K562 (cell line): ENCODE data around the gene KAZN. TPM values are rescaled to one million over a fixed set of nuclear protein-coding genes. Genes with fewer than 3 reads are reported as not detected.

Experiments
- CHD4 ChIP-seq: fragments of 200-600 bp; sonication (generic); IDR thresholded peaks from 3 replicates; pipeline ENCODE4 v1.6.1; 2012; ENCODE audit warnings: low read depth, mild to moderate bottlenecking, mixed read lengths, low read length, inconsistent platforms; ENCODE audit not compliant: insufficient read depth, insufficient replicate concordance, poor library complexity, severe bottlenecking
- KAT7 ChIP-seq: sonication (generic); formaldehyde crosslinking; IDR thresholded peaks from 2 replicates; pipeline ENCODE4 v1.8.0; 2022; ENCODE audit warnings: missing genetic modification reagents, mild to moderate bottlenecking, borderline replicate concordance
- KDM5B ChIP-seq: fragments of 200-600 bp; sonication (generic); IDR thresholded peaks from 2 replicates; pipeline ENCODE4 v1.6.1; 2012; ENCODE audit warnings: low read depth, mild to moderate bottlenecking, moderate library complexity, low read length, control low read depth, inconsistent platforms; ENCODE audit not compliant: insufficient replicate concordance
- MTA3 ChIP-seq: fragments of 450-650 bp; formaldehyde crosslinking; IDR thresholded peaks from 2 replicates; pipeline ENCODE4 v1.6.1; 2017; ENCODE audit warnings: mild to moderate bottlenecking, borderline replicate concordance
- NEUROD1 ChIP-seq: fragments of 150-350 bp; IDR thresholded peaks from 2 replicates; pipeline ENCODE4 v1.6.1; 2014; ENCODE audit warnings: borderline replicate concordance, low read length, low read depth; ENCODE audit not compliant: partially characterized antibody
- NFIC ChIP-seq: fragments of 450-650 bp; IDR thresholded peaks from 2 replicates; pipeline ENCODE4 v1.6.1; 2017; ENCODE audit warnings: mild to moderate bottlenecking, inconsistent platforms
- NR1H2 ChIP-seq: sonication (generic); formaldehyde crosslinking; IDR thresholded peaks from 2 replicates; pipeline ENCODE4 v1.4.0; 2020; ENCODE audit warnings: mild to moderate bottlenecking, missing genetic modification reagents
- NR2C1 ChIP-seq, 2 experiments: fragments of 450-650 bp; IDR thresholded peaks; 2 replicates each; pipeline ENCODE4 v1.6.1; 2017; ENCODE audit warnings: mild to moderate bottlenecking in 2 of 2, antibody characterized with exemption in 1 of 2, inconsistent platforms in 1 of 2, missing compliant biosample characterization in 1 of 2, missing genetic modification characterization in 1 of 2
- NR2F6 ChIP-seq: fragments of 450-650 bp; formaldehyde crosslinking; IDR thresholded peaks from 2 replicates; pipeline ENCODE4 v1.4.0; 2020; ENCODE audit warnings: mild to moderate bottlenecking
- SAFB2 ChIP-seq: fragments of 200-400 bp; formaldehyde crosslinking; IDR thresholded peaks from 2 replicates; pipeline ENCODE4 v1.6.1; 2018; ENCODE audit warnings: borderline replicate concordance, low read length, low read depth, moderate library complexity; ENCODE audit not compliant: severe bottlenecking
- ZBTB1 ChIP-seq: sonication (generic); formaldehyde crosslinking; IDR thresholded peaks from 2 replicates; pipeline ENCODE4 v1.8.1; 2023; ENCODE audit warnings: missing genetic modification reagents, low read depth, mild to moderate bottlenecking, borderline replicate concordance
- ZFP30 ChIP-seq: fragments of 250-450 bp; sonication (Bioruptor Pico); IDR thresholded peaks from 2 replicates; pipeline ENCODE4 v1.8.0; 2022; ENCODE audit warnings: moderate library complexity, mild to moderate bottlenecking, inconsistent platforms, borderline replicate concordance
- ZNF174 ChIP-seq: fragments of 250-450 bp; sonication (Bioruptor Pico); IDR thresholded peaks from 2 replicates; pipeline ENCODE4 v1.4.0; 2020; ENCODE audit warnings: mild to moderate bottlenecking
- ZNF197 ChIP-seq: fragments of 200-800 bp; sonication (Bioruptor generic); IDR thresholded peaks from 2 replicates; pipeline ENCODE4 v1.6.1; 2016; ENCODE audit warnings: low read depth, missing genetic modification characterization, missing compliant biosample characterization
- ZSCAN32 ChIP-seq: fragments of 450-650 bp; formaldehyde crosslinking; IDR thresholded peaks from 2 replicates; pipeline ENCODE4 v1.4.0; 2020; ENCODE audit warnings: mild to moderate bottlenecking, moderate library complexity
- polyA plus RNA-seq, 8 experiments: library from polyadenylated mRNA; depleted of rRNA in 4 of 8; stranded (reverse) in 5 of 8; unstranded in 3 of 8; fragments of >200 nt; fragmentation: Nextera tagmentation in 2 of 8; fragmentation: Illumina TruSeq in 1 of 8; extraction: Ambion mirVana in 2 of 8; extraction: Trizol in 1 of 8; gene quantifications; 2 replicates each; pipeline versions ENCODE4 v1.2.1 to v1.2.3, GENCODE V29; 2011 to 2014; ENCODE audit warnings: inconsistent platforms in 1 of 8, missing spikeins in 1 of 8
- total RNA-seq, 7 experiments: library from RNA; depleted of rRNA in 6 of 7; stranded (reverse); fragments of >200 nt in 6 of 7; fragmentation: Illumina TruSeq in 2 of 7; extraction: Trizol in 2 of 7; gene quantifications; 2 replicates each; pipeline versions ENCODE4 v1.2.1 to v1.2.3, GENCODE V29; 2011 to 2021; ENCODE audit warnings: low replicate concordance in 1 of 7
- TF ChIP-seq, protein P1 (sequence below): fragments of 450-650 bp; formaldehyde crosslinking; conservative IDR thresholded peaks from 2 replicates; pipeline ENCODE4 v1.4.0; 2022; ENCODE audit warnings: mild to moderate bottlenecking, missing genetic modification characterization
- TF ChIP-seq, protein P2 (sequence below): sonication (generic); formaldehyde crosslinking; IDR thresholded peaks from 2 replicates; pipeline ENCODE4 v1.8.0; 2022; ENCODE audit warnings: mild to moderate bottlenecking, missing genetic modification reagents
- TF ChIP-seq, protein P3 (sequence below): fragments of 250-450 bp; sonication (Bioruptor Pico); IDR thresholded peaks from 2 replicates; pipeline ENCODE4 v1.4.0; 2020; ENCODE audit warnings: mild to moderate bottlenecking, moderate library complexity, borderline replicate concordance
- TF ChIP-seq, protein P4 (sequence below): sonication (generic); formaldehyde crosslinking; IDR thresholded peaks from 2 replicates; pipeline ENCODE4 v1.8.1; 2022; ENCODE audit warnings: missing genetic modification reagents

KAZN gene
- total and polyA plus RNA-seq, 9 of the 15 experiments (the other 6 are each of a cell fraction or from before 2014, with no cell fraction given) = 2.1 to 21.6 (median 5.4) TPM

DNA sequence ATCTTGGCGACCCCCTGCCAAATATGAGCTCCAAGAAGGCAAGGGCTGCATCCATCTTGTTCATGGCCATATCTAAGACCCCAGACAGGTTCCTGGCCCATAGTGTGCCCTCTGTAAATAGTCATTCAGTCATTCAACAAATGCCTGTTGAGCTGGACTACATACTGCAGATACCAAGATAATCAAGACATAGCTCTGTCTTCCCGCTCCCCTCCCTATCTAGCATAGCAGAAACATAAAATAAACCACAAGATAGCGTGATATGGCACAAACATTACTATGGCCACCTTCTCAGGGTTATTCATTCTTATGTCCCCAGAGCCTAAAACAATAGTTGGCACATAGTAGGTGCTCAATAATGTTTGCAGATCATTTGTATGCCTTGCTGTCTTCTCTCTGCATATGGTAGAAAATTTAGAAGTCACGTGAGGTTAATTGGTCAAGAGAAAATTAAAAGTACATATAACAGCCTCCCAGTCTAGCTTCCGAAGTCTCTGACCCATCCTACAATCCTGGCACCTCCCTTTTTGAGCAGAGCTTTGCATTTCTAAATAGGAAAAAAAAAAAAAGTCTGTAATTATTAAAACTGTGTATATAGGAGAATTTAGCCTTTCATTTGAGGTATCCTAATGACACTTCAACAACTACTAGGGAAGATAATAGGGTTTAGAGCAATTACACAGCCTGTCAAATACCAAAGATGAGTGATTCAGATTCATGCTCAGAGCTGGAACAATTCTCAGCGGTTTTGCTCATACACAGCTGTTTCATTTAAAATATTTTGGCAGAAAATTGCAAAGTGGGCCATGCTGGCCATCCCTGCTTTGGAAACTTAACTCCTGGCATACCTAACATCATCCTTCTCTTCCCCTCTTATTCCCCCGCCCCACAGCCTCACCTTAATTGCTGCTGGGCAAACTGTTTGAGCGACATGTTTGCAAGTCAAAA lies 219.0 kb downstream of the KAZN start (continued):
- TF ChIP-seq NEUROD1 (peak; percentile 39), NR1H2 (no peak), CHD4 (no peak), ZBTB1 (CRISPR knock-in tag) (no peak), KAT7 (CRISPR knock-in tag) (no peak), MTA3 (no peak), SAFB2 (no peak), NR2C1 (IDR thresholded peaks at IDR 0.05) (no peak), NR2C1 (tag; IDR thresholded peaks at IDR 0.05) (0 out of 2 replicates have a peak, but pooled peaks have one; percentile 24), KDM5B (no peak), ZSCAN32 (CRISPR knock-in tag) (no peak), ZNF197 (no peak), ZFP30 (no peak), NR2F6 (CRISPR knock-in tag) (no peak), ZNF174 (no peak), NFIC (peak; percentile 59)
- TF ChIP-seq, protein P1, sequence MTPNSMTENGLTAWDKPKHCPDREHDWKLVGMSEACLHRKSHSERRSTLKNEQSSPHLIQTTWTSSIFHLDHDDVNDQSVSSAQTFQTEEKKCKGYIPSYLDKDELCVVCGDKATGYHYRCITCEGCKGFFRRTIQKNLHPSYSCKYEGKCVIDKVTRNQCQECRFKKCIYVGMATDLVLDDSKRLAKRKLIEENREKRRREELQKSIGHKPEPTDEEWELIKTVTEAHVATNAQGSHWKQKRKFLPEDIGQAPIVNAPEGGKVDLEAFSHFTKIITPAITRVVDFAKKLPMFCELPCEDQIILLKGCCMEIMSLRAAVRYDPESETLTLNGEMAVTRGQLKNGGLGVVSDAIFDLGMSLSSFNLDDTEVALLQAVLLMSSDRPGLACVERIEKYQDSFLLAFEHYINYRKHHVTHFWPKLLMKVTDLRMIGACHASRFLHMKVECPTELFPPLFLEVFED (CRISPR knock-in tag) = no peak
- TF ChIP-seq, protein P2, sequence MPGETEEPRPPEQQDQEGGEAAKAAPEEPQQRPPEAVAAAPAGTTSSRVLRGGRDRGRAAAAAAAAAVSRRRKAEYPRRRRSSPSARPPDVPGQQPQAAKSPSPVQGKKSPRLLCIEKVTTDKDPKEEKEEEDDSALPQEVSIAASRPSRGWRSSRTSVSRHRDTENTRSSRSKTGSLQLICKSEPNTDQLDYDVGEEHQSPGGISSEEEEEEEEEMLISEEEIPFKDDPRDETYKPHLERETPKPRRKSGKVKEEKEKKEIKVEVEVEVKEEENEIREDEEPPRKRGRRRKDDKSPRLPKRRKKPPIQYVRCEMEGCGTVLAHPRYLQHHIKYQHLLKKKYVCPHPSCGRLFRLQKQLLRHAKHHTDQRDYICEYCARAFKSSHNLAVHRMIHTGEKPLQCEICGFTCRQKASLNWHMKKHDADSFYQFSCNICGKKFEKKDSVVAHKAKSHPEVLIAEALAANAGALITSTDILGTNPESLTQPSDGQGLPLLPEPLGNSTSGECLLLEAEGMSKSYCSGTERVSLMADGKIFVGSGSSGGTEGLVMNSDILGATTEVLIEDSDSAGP = no peak
- TF ChIP-seq, protein P3, sequence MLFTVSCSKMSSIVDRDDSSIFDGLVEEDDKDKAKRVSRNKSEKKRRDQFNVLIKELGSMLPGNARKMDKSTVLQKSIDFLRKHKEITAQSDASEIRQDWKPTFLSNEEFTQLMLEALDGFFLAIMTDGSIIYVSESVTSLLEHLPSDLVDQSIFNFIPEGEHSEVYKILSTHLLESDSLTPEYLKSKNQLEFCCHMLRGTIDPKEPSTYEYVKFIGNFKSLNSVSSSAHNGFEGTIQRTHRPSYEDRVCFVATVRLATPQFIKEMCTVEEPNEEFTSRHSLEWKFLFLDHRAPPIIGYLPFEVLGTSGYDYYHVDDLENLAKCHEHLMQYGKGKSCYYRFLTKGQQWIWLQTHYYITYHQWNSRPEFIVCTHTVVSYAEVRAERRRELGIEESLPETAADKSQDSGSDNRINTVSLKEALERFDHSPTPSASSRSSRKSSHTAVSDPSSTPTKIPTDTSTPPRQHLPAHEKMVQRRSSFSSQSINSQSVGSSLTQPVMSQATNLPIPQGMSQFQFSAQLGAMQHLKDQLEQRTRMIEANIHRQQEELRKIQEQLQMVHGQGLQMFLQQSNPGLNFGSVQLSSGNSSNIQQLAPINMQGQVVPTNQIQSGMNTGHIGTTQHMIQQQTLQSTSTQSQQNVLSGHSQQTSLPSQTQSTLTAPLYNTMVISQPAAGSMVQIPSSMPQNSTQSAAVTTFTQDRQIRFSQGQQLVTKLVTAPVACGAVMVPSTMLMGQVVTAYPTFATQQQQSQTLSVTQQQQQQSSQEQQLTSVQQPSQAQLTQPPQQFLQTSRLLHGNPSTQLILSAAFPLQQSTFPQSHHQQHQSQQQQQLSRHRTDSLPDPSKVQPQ = no peak
- TF ChIP-seq, protein P4, sequence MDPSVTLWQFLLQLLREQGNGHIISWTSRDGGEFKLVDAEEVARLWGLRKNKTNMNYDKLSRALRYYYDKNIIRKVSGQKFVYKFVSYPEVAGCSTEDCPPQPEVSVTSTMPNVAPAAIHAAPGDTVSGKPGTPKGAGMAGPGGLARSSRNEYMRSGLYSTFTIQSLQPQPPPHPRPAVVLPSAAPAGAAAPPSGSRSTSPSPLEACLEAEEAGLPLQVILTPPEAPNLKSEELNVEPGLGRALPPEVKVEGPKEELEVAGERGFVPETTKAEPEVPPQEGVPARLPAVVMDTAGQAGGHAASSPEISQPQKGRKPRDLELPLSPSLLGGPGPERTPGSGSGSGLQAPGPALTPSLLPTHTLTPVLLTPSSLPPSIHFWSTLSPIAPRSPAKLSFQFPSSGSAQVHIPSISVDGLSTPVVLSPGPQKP (CRISPR knock-in tag) = no peak
